GM19239 (cell line): Measurements from ENCODE around the gene DUSP16.
"Not testable (repeated sequence)": the region's sequence is repeated elsewhere in the genome, so short reads cannot be mapped to it uniquely, and the experiment has no call there.

Experiments used
- DNase-seq: peaks from one replicate; pipeline ENCODE4 v3.0.0; 2011; ENCODE audit warnings: low spot score; ENCODE audit not compliant: insufficient read length
- FAIRE-seq: peaks from 2 replicates; lab custom pipeline; 2011; peaks lifted over from hg19 to GRCh38; lab: Jason Lieb, UNC

Gene DUSP16

GRCh38 chr12:12585115-12585863 is 22.6 kb upstream of the DUSP16 start:
- FAIRE-seq = no peak
- DNase-seq = no peak

DNA sequence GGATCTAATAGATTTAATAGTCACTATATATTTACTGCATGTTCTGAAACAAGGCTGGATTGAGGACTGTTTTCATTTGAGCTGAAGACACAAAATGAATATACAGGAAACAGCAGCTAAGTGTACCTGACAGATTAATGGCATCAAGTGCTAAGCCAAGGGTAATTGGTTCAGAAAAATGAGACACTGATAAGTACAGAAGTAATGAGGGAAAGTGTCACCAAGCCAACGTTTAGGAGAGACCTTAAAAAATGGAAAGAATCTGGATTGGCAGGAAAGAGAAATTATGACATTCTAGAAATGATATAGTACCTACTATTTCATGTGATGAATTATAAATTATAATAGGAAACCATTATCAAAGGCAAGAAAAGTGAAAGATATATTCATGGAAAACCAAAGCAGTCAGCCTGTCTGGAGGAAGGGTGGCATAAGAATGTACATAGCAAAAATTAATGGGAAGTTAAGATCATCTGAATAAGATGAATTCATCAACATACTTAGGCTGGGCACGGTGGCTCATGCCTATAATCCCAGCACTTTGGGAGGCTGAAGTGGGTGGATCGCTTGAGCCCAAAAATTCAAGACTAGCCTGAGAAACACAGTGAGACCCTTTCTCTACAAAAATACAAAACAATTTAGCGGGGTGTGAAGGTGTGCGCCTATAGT is 21.0 kb upstream of the DUSP16 start:
- FAIRE-seq = no peak
- no peak for DNase-seq

GRCh38 chr12:12582895-12583303 is 20.2 kb upstream of the DUSP16 start:
- no peak for DNase-seq
- peak; percentile 98 for FAIRE-seq

DNA sequence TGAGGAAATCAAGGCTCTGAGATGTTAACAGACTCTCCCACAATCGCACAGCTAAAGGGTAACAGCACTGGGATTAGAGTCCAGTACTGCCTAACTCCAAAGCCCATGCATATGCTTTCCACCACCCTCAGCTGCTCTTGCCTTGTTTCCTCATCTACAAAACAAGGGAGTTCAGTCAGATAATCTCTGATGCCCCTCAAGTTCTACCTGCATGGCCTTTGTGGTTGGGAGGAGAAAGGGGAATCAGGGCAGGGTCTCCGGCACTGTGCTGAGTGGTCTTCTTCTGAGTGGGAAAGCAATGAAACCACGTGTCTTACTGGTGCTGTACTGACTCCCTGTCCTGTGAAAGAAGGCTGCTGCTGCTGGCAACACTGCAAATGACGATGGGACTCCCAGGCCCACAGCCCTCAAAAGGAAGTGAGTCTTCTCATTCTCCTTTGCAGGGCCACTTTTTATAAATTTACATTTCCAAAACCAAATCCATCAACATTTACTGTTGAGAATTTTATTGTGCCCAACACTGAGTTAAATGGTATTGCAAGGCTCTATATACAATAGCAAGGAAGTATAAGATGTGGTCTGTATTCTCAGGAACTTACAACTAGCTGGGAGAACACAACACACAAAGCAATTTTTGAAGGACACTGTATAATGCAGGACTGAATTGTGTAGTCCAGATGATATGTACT is 19.7 kb upstream of the DUSP16 start:
- FAIRE-seq (no peak), DNase-seq (no peak)

DNA sequence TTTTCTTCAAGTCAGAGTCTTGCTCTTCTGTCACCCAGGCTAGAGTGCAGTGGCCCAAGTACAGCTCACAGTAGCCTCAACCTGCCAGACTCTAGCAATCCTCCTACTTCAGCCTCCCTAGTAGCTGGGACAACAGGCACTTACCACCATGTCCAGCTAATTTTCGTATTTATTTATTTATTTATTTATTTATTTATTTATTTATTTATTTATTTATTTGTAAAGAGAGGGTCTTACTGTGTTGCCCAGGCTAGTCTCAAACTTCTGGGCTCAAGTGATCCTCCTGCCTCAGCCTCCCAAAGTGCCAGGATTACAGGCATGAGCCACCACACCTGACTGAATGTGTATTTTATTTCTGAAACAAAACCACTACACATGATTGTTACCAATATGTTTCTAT is 18.1 kb upstream of the DUSP16 start:
- not testable (repeated sequence) for FAIRE-seq, DNase-seq

GRCh38 chr12:12577786-12578185 is 15.1 kb upstream of the DUSP16 start:
- FAIRE-seq = no peak
- DNase-seq = no peak

GRCh38 chr12:12572659-12573058 is 10.0 kb upstream of the DUSP16 start:
- no peak for DNase-seq
- no peak for FAIRE-seq

GRCh38 chr12:12565971-12566370 is 3.3 kb upstream of the DUSP16 start:
- DNase-seq, FAIRE-seq: not testable (repeated sequence)

GRCh38 chr12:12564911-12565310 is 2.2 kb upstream of the DUSP16 start:
- FAIRE-seq (no peak), DNase-seq (no peak)

DNA sequence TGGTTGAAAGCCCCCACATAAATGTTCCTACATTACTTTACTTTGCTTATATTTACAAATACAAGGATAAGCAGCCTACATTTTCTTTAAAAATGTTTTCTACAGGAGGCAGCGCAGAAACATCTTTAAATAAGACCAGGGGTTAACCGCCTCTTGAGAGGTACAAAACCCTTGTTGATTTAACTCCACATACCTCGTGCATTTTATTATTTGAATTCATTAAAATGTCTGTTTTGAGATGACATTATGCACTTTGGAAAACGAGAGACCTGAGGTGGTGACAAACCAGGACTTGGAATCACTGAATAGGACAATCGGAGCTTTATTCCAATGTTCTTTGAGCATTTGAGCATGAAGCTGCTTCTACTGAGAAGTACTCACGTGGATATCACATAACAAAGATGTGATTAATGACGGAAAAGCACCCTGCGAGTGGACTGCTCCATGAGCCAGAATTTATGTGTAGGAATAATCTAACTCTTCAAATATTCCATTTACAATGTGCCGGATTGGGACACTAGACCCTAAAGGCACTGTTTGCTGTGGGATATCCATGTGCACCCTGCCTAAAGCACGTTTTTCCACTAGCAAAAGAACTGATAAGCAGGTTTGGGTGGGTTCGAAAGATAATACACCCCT is 746 bp upstream of the DUSP16 start:
- FAIRE-seq (no peak), DNase-seq (no peak)

DNA sequence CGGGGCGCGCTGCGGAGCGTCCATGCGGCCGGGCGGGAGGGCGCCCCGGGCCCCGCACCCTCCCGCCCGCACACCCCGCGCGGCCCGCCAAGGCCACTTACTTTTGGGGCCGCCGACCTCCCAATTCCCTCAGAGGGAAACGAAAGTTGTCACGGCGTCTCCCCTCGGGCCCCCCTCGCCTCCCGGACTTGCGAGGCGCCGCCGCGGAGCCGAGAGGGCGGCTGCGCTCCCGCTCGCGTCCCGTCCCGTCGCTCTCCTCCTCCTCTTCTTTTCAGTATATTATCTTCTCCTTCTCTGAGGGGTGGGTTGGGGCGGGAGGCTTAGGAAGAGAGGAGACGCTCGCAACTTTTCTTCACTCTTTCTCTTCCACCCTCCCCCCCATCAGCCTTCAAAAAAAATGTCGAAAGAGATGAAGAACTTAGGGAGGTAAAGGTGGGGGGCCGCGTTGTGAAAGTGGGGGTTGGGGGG is 613 bp downstream of the DUSP16 start:
- DNase-seq (no peak), FAIRE-seq (no peak)

GRCh38 chr12:12561371-12562015 is 1.2 kb downstream of the DUSP16 start:
- DNase-seq (no peak), FAIRE-seq (no peak)

DNA sequence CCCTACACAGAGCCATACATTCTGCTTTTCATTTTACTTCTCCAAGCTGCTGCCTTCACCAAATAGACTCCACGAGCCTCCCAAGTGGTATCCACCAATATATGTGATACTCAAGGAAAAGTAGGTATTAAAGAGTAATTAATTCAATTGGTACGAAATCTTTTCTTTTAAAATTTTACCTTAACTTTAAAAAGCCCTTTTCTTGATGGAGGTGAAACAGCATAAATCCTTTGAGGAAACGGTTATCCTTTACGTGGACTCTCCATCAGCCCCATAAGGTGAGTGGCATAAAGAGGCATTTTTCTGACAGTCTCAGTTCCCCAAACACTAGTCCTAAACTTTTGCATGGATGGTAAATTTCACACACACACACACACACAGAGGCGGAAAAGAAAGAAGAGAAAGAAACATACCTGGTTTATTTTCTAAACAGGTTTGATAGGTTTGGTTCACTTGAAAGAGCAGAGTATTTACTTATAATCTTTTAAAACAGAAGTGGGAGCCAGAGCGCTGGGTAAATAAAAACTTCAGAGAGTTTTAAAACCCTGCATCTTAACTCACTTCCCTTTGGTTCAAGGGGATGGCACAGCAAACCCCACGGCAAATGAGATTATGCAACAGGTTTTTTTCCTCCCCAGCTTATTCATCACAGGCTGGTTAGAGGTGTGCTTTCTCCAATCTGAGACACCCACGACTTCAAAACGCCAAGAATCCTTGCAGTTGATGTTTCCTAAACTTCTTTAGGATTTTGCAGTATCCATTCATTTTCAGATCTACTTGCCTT is 1.9 kb downstream of the DUSP16 start:
- FAIRE-seq (peak; percentile 92), DNase-seq (no peak)

DNA sequence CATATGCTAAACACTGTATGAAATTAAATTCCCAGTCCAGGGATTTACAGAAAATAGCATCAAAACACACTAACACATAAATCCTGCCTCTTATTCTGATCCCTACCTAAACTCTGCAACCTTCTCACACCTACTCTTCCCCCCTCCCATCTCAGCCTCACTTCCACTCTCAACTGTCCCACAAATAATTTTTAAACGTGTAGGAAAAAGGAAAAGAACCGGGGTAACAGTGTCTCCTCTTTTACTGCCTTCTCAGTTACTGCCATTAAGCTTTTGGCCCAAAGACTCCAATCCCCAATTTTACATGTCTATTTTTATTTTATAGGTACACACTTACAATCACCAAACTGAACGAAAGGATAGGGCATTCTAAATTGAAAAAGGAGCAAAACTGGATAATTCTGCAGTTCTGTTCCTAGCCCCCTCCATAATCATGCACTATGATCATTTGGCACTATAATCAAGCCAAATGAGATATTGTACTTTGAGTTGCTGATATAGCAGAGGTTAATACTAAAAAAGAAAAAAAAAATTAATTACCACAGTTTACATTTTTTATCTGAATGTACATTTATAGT is 2.9 kb downstream of the DUSP16 start:
- FAIRE-seq = peak; percentile 31

GRCh38 chr12:12558291-12558690 is 4.4 kb downstream of the DUSP16 start:
- FAIRE-seq (no peak), DNase-seq (no peak)

More for the DNA sequence above, 2.9 kb downstream of the DUSP16 start:
- no peak for DNase-seq

DNA sequence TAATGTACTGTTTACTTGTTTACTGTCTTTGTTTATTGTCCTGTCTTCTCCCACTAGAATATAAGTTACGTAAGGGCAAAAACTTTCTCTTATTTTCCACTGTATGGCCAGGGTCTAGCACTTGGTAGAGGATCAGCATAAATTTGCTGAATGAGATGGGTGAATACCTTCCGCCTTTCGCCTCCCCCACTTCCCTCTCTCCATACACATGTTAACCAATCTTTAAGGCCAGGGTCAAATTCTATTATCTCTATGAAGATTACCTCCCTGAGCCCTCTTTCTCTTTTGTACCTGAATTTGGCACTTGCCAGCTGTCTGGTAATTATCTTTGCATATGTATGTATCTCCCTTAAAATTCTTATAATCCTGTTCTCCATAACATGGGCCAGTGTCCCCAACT is 4.9 kb downstream of the DUSP16 start:
- DNase-seq = no peak
- peak; percentile 64 for FAIRE-seq

DNA sequence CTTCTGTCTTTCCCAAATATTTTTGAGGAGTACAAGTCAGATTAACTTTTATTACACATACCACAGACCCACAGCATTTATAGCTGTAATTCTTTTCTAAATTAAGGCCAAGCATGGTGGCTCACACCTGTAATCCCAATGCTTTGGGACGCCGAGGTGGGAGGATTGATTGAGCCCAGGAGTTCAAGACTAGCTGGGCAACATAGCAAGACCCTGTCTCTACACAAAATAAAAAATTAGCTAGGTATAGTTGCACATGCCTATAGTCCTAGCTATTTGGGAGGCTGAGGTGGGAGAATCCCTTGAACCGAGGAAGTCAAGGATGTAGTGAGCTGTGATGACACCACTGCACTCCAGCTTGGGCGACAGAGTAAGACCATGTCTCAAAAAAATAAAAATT is 7.0 kb downstream of the DUSP16 start:
- DNase-seq (no peak), FAIRE-seq (no peak)

- FAIRE-seq (no peak), DNase-seq (no peak)
Measured at GRCh38 chr12:12553208-12553785, 9.4 kb downstream of the DUSP16 start.

DNA sequence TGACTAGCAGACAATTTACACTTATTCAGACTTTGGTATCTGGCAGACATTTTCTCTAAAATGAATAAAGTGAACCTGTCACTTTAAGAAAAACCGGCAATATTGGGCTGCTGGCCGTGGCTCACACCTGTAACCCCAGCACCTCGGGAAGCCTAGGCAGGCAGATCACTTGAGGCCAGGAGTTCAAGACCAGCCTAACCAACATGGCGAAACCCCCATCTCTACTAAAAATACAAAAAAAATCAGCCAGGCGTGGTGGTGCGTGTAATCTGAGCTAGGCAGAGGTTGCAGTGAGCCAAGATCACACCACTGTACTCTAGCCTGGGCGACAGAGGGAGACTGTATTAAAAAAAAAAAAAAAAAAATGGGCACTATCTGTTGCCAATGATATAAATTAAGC is 11.5 kb downstream of the DUSP16 start:
- DNase-seq = no peak
- FAIRE-seq = peak; percentile 53
